A204.1 (cell line): ENCODE data around the gene LINGO4.
"Not testable (repeated sequence)": the region's sequence is repeated elsewhere in the genome, so short reads cannot be mapped to it uniquely, and the experiment has no call there.

Experiments used
- FAIRE-seq: peaks from 2 replicates; lab custom pipeline; 2012; peaks lifted over from hg19 to GRCh38; lab: Jason Lieb, UNC

The LINGO4 gene

DNA sequence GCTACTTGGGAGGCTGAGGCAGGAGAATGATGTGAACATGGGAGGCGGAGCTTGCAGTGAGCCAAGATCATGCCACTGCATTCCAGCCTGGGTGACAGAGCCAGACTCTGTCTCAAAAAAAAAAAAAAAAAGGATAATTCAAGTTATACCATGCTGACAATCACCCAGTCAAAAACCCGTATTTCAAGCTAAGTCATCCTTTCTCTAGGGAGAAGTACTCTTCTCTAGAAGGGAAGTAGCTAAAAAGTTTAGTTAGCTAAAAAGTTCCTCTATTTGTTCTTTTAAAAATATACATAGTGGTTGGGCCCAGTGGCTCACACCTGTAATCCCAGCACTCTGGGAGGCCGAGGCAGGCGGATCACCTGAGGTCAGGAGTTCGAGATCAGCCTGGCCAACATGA, 24.5 kb downstream of the LINGO4 start:
- FAIRE-seq: not testable (repeated sequence)

- FAIRE-seq: no peak
Measured at GRCh38 chr1:151779852-151780251, 25.4 kb downstream of the LINGO4 start.

GRCh38 chr1:151777317-151777716, 27.9 kb downstream of the LINGO4 start:
- no peak for FAIRE-seq

DNA sequence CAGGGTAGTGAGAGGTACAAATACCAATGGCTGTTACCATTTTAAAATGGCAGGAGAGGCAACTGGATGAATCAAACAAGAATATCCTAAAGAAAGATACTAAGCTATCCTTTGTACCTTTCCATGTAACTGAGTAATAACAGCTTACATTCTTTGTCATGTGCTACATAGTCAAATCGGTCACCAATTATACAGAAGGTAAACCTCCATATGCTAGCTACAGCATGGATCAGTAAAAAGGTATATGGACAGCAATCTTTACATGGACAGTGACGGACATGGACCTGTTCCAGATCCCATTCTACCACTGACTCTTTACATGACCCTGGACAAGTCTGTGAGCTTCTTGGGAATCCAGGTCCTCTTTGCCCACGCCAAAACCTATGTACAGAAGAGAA, 28.6 kb downstream of the LINGO4 start:
- FAIRE-seq: no peak

- FAIRE-seq: no peak
Measured at GRCh38 chr1:151775894-151776664, 29.1 kb downstream of the LINGO4 start.

DNA sequence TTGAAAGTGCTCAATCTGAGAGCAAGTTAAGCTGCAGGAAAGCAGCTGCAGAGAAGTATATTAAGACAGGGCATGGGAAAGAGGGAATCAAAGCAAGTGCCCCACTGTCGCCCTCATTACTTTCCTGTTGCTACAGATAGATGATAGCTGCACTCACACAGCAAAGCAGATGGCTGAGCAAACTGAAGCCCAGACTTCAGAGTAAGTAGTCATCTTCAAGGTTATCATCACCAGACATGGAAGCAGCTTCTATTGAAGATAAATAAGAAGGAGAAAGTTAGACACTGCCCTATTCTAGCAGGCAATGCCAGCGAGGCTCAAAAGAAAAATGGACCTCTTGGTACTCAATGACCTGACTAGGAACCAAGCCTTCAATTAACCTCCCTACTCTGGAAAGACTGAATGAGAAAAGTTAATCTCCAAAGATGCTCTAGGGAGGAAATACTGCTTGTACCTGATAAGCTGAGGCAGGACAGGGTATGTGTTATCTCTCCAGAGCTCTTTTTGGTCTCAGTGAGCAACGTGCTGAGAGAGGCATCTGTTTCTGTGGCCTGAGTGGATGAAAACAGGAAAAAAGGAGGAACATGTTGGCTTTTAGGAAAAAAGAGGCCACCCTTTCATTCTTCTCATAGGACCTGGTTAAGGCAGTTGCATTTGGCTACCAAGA, 30.8 kb downstream of the LINGO4 start:
- no peak for FAIRE-seq

DNA sequence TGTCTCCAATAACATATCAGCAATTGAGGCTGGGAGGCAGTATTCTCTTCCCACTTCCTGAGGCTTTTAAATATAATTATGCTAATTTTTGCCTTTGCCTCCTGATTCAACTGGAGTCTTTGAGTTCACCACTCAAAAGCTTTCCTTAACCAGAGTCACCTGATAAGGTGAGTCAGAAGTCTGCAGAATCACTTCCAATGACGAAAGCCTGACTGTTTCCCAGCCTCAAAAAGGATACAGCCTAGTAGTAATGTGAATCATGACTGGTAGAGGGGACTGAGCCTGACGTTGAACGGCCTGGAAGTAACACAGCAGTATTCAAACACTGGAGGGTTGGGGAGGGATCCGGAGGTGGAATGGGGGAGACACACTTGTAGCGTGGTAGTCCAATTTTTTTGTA, 31.5 kb downstream of the LINGO4 start:
- no peak for FAIRE-seq

- not testable (repeated sequence) for FAIRE-seq
Measured at GRCh38 chr1:151769270-151769669, 35.9 kb downstream of the LINGO4 start.

- FAIRE-seq: not testable (repeated sequence)
Measured at GRCh38 chr1:151768351-151769066, 36.7 kb downstream of the LINGO4 start.

- FAIRE-seq: no peak
Measured at GRCh38 chr1:151763990-151764389, 41.2 kb downstream of the LINGO4 start.

DNA sequence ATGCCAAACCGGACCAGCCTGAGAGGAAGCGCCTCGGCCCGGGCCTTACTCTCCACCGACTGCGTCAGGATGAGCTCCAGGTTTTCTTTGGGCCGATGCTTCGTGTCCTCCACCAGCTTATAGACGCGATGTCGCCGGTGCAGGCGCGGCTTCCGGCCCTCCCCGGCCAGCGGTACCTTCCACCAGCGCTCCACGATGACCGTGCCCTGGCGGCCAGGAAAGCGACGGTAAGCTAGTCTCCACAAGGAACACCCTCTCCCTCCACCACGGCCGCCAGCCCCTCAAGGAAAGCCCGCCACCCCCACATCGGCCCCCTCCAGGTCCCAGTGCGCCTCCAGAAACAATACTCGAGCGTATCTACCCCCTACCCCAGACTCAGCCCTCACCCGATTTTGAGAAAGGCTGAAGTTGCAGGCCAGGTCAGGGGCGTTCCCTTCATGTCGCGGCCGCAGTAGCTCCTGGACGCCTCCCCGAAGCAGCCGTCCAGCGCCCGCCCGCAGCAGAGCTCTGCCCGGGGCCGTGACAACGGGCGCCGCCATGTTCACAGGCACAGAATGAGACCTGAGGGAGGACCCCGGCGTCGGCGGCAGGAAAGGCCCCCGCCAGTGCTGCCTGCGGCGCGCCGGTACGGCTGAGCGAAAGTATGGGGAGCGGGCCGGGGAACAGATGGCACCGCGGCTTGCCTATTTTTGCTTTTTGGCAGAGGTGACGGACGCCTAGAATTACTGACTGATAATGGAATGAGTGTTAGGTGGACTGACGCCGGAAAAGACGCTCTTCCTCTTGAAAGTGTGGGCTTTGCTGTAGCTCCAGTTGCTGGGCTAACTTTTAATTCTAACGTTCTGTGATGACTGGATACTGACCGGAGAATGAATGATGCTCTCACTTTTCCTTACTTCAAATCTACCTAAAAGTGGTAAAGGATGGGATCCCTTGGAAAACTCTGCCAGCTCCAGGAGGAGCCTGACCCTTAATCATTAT, 42.0 kb downstream of the LINGO4 start, which contains the start of gene MRPL9:
Gene MRPL9, minus strand, starts transcription at position 556 of the 981 bp plus-strand sequence. Its CDS starts 17 bp downstream, at position 539.
- no peak for FAIRE-seq

DNA sequence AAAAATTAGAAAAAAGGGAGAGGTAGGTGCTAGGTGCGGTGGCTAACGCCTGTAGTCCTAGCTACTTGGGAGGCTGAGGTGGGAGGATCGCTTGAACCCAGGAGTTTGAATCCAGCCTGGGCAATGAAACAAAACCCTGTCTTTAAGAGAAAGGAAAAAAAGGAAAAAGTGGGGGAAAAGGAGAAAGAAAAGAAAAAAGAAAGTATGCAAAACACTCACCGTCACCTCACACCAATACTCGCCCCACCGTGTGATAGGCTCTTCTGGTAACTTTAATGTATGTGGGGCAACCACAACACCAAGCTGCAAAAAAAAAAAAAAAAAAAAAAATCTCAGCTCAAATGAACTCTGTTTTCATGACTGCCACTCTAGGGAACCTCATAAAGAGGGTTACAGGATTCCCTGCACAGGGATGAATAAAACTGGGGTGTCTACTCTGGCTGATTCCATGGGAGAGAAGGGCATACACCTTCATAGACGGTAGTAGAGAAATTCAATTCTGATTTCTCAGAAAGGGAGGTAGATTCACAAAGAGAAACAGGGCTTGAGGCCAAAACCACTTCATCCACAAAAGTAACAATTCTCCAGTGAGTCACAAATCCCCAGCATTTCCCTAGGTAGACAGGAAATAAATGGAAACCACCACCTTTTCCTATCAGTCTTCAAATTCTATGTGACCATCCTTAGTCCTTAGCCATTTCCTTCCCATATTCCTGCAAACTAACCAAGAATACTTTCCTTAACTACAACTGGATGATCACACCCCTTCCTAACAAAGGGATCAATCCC, 44.4 kb downstream of the LINGO4 start:
- FAIRE-seq: no peak

- FAIRE-seq: no peak
Measured at GRCh38 chr1:151759241-151759640, 46.0 kb downstream of the LINGO4 start.

DNA sequence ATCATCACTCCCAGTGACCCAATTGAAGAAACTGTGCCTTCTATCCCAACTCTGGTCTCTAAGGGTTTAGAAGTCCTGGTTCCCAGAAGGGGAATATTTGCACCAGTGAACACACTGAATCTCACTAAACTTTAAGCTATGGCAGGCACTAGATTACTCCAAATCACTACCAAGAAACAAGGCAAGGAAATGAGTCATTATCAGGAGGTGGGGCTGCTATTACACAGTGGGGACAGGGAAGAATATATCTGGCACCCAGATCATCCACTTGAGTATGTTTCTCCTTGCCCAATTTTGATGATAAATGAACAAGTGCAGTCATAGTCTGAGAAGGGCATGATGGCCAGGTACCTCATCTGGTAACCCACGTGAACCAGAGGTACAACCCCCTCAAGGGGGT, 48.9 kb downstream of the LINGO4 start:
- no peak for FAIRE-seq
